HepG2 (cell line): ENCODE results near the gene WDR62. TPM values are rescaled to one million over a fixed set of nuclear protein-coding genes. Genes with fewer than 3 reads are reported as not detected.

Experiments used
- ARID4A ChIP-seq: sonication (generic); formaldehyde crosslinking; IDR thresholded peaks from 2 replicates; pipeline ENCODE4 v1.5.0; 2020; ENCODE audit warnings: mild to moderate bottlenecking, missing genetic modification reagents, borderline replicate concordance
- ARNT ChIP-seq: fragments of 450-650 bp; IDR thresholded peaks from 2 replicates; pipeline ENCODE4 v1.6.1; 2017
- ATF4 ChIP-seq, 2 experiments: fragments of 450-650 bp in 1 of 2; sonication (generic) in 1 of 2; formaldehyde crosslinking; IDR thresholded peaks; 2 replicates each; pipeline versions ENCODE4 v1.5.0 to v1.8.0; 2020 to 2022; ENCODE audit warnings: mild to moderate bottlenecking in 1 of 2, missing genetic modification reagents in 1 of 2
- DMAP1 ChIP-seq: IDR thresholded peaks from 2 replicates; pipeline ENCODE4 v1.6.1; 2016
- FOXM1 ChIP-seq: sonication (generic); formaldehyde crosslinking; IDR thresholded peaks from 2 replicates; pipeline ENCODE4 v1.5.0; 2020; ENCODE audit warnings: missing genetic modification reagents
- HDAC2 ChIP-seq: sonication (generic); formaldehyde crosslinking; IDR thresholded peaks from 2 replicates; pipeline ENCODE4 v1.4.0; 2020; ENCODE audit warnings: missing genetic modification reagents
- HNF4G ChIP-seq, 2 experiments: sonication (generic) in 1 of 2; formaldehyde crosslinking in 1 of 2; IDR thresholded peaks; 2 replicates each; pipeline versions ENCODE4 v1.4.0 to v1.6.1; 2011 to 2020; ENCODE audit warnings: borderline replicate concordance in 2 of 2, low read depth in 2 of 2, mild to moderate bottlenecking in 2 of 2, low read length in 1 of 2, missing genetic modification reagents in 1 of 2, moderate library complexity in 1 of 2
- JUNB ChIP-seq: sonication (generic); formaldehyde crosslinking; IDR thresholded peaks from 2 replicates; pipeline ENCODE4 v1.8.0; 2022; ENCODE audit warnings: missing genetic modification reagents, mild to moderate bottlenecking, borderline replicate concordance
- KDM6A ChIP-seq: IDR thresholded peaks from 2 replicates; pipeline ENCODE4 v1.6.1; 2016; ENCODE audit warnings: low read depth
- KMT2A ChIP-seq: sonication (generic); formaldehyde crosslinking; IDR thresholded peaks from 2 replicates; pipeline ENCODE4 v1.4.0; 2020; ENCODE audit warnings: missing genetic modification reagents
- MXI1 ChIP-seq: IDR thresholded peaks from 3 replicates; pipeline ENCODE4 v1.6.1; 2012; ENCODE audit warnings: low read depth, low read length, inconsistent platforms, borderline replicate concordance
- NONO ChIP-seq, 2 experiments: fragments of 450-650 bp in 1 of 2; sonication (generic) in 1 of 2; formaldehyde crosslinking in 1 of 2; IDR thresholded peaks in 1 of 2; conservative IDR thresholded peaks in 1 of 2; 2 replicates each; pipeline versions ENCODE4 v1.6.1 to v1.8.0; 2017 to 2022; ENCODE audit warnings: mild to moderate bottlenecking in 1 of 2, missing genetic modification reagents in 1 of 2, moderate library complexity in 1 of 2
- SAP130 ChIP-seq: IDR thresholded peaks from 2 replicates; pipeline ENCODE4 v1.6.1; 2016; ENCODE audit warnings: low read depth
- SATB2 ChIP-seq: sonication (generic); formaldehyde crosslinking; IDR thresholded peaks from 2 replicates; pipeline ENCODE4 v1.5.0; 2020; ENCODE audit warnings: missing genetic modification reagents
- SP4 ChIP-seq: sonication (generic); formaldehyde crosslinking; IDR thresholded peaks from 2 replicates; pipeline ENCODE4 v1.8.1; 2023; ENCODE audit warnings: mild to moderate bottlenecking, missing genetic modification reagents
- TMF1 ChIP-seq: sonication (generic); formaldehyde crosslinking; IDR thresholded peaks from 2 replicates; pipeline ENCODE4 v1.8.1; 2022; ENCODE audit warnings: low read depth, missing genetic modification reagents
- YEATS2 ChIP-seq: sonication (generic); formaldehyde crosslinking; IDR thresholded peaks from 2 replicates; pipeline ENCODE4 v1.4.0; 2020; ENCODE audit warnings: missing genetic modification reagents, borderline replicate concordance
- ZFP36L1 ChIP-seq: sonication (generic); formaldehyde crosslinking; IDR thresholded peaks from 2 replicates; pipeline ENCODE4 v1.8.0; 2022; ENCODE audit warnings: mild to moderate bottlenecking, missing genetic modification reagents, moderate library complexity
- ZFP90 ChIP-seq: sonication (generic); formaldehyde crosslinking; IDR thresholded peaks from 2 replicates; pipeline ENCODE4 v1.8.0; 2022; ENCODE audit warnings: missing genetic modification reagents, mild to moderate bottlenecking, inconsistent platforms, borderline replicate concordance
- ZMYM2 ChIP-seq: sonication (generic); formaldehyde crosslinking; IDR thresholded peaks from 2 replicates; pipeline ENCODE4 v1.8.0; 2022; ENCODE audit warnings: mild to moderate bottlenecking, missing genetic modification reagents
- ZNF205 ChIP-seq: IDR thresholded peaks from 2 replicates; pipeline ENCODE4 v1.6.1; 2018; ENCODE audit warnings: missing biosample characterization, missing genetic modification reagents
- ZNF260 ChIP-seq: sonication (generic); formaldehyde crosslinking; IDR thresholded peaks from 2 replicates; pipeline ENCODE4 v1.4.0; 2020; ENCODE audit warnings: missing genetic modification reagents, low read depth, mild to moderate bottlenecking, borderline replicate concordance
- ZNF264 ChIP-seq: sonication (generic); formaldehyde crosslinking; IDR thresholded peaks from 2 replicates; pipeline ENCODE4 v1.4.0; 2020; ENCODE audit warnings: missing genetic modification reagents
- ZNF33B ChIP-seq: sonication (generic); formaldehyde crosslinking; IDR thresholded peaks from 2 replicates; pipeline ENCODE4 v1.5.1; 2020; ENCODE audit warnings: mild to moderate bottlenecking, missing genetic modification reagents
- ZNF777 ChIP-seq: sonication (generic); formaldehyde crosslinking; IDR thresholded peaks from 2 replicates; pipeline ENCODE4 v1.4.0; 2020; ENCODE audit warnings: missing genetic modification reagents
- polyA plus RNA-seq, 8 experiments: library from polyadenylated mRNA; depleted of rRNA in 3 of 8; stranded (reverse) in 7 of 8; unstranded in 1 of 8; fragments of >200 nt; fragmentation: Illumina TruSeq in 4 of 8; extraction: Trizol in 4 of 8; gene quantifications; 2 replicates each; pipeline versions ENCODE4 v1.2.1 to v1.2.3, GENCODE V29; 2011 to 2016; ENCODE audit warnings: low read depth in 4 of 8, missing spikeins in 1 of 8, mixed read lengths in 1 of 8; ENCODE audit not compliant: insufficient read depth in 1 of 8
- total RNA-seq, 5 experiments: library from RNA; depleted of rRNA; stranded (reverse); fragments of >200 nt; fragmentation: Illumina TruSeq; extraction: Trizol; gene quantifications; 2 replicates each; pipeline ENCODE4 v1.2.3, GENCODE V29; 2016; ENCODE audit warnings: low read depth in 1 of 5

The WDR62 gene
- total and polyA plus RNA-seq, 2 of the 13 experiments (the other 11 are each of a cell fraction or from before 2014, with no cell fraction given): 5.8 to 12.5 TPM

GRCh38 chr19:36054733-36055686, at the start of gene WDR62 (continued):
- TF ChIP-seq ATF4 (CRISPR knock-in tag; IDR thresholded peaks at IDR 0.05) (peak in 1 of 2 experiments; percentile 69; a peak in 2 of 4 replicates), ZFP90 (CRISPR knock-in tag) (0 out of 2 replicates have a peak, but pooled peaks have one; percentile 43), ZNF260 (CRISPR knock-in tag) (no peak), TMF1 (CRISPR knock-in tag) (peak; percentile 67; the same call in 1 of the 2 replicates), MXI1 (peak; percentile 97), ARNT (no peak), NONO (IDR thresholded peaks at IDR 0.05) (no peak), NONO (CRISPR knock-in tag; conservative IDR thresholded peaks at IDR 0.05) (0 out of 2 replicates have a peak, but pooled peaks have one; percentile 46), KDM6A (CRISPR knock-in tag) (no peak), ZFP36L1 (CRISPR knock-in tag) (0 out of 2 replicates have a peak, but pooled peaks have one; percentile 15), SAP130 (CRISPR knock-in tag) (peak; percentile 99), ZNF264 (CRISPR knock-in tag) (0 out of 2 replicates have a peak, but pooled peaks have one; percentile 12), HDAC2 (peak; percentile 27; the same call in 1 of the 2 replicates), FOXM1 (CRISPR knock-in tag) (0 out of 2 replicates have a peak, but pooled peaks have one; percentile 10), ZNF777 (peak; percentile 84), ZMYM2 (peak; percentile 14; the same call in 1 of the 2 replicates), ARID4A (CRISPR knock-in tag) (peak; percentile 98), ZNF33B (CRISPR knock-in tag) (peak; percentile 3; the same call in 1 of the 2 replicates), SATB2 (CRISPR knock-in tag) (0 out of 2 replicates have a peak, but pooled peaks have one; percentile 3), DMAP1 (peak; percentile 17; the same call in 1 of the 2 replicates), ZNF205 (CRISPR knock-in tag) (no peak), KMT2A (no peak; the same call in 1 of the 2 replicates), SP4 (peak; percentile 84), JUNB (peak; percentile 57; the same call in 1 of the 2 replicates), YEATS2 (CRISPR knock-in tag) (peak; percentile 1; the same call in 1 of the 2 replicates), HNF4G (IDR thresholded peaks at IDR 0.05; ENCODE audit: borderline replicate concordance, low read depth, low read length) (no peak), HNF4G (CRISPR knock-in tag; IDR thresholded peaks at IDR 0.05; ENCODE audit: borderline replicate concordance, low read depth) (no peak)
